CD4-positive, alpha-beta T cell treated with Interleukin-17A for 1 hour (primary cell): ENCODE measurements around the gene FREM3.

Experiments
- DNase-seq: peaks from one replicate; pipeline ENCODE4 v3.0.0-alpha.2; 2020

The FREM3 gene

DNA sequence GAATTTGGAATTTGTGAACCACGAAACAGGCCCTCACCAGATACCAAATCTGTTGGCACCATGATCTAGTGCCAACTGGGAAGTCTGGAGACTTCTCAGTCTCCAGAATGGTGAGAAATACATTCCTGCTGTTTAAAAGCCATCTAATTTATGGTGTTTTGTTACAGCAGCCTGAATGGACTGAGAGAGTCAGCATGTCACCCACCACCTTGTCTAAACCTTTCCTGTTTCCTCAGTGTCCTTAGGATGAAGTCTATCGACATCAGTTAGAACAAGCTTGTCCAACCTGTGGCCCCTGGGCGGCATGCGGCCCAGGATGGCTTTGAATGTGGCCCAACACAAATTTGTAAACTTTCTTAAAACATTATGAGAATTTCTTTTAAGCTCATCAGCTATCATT is 42.1 kb downstream of the FREM3 start:
- DNase-seq = no peak

DNA sequence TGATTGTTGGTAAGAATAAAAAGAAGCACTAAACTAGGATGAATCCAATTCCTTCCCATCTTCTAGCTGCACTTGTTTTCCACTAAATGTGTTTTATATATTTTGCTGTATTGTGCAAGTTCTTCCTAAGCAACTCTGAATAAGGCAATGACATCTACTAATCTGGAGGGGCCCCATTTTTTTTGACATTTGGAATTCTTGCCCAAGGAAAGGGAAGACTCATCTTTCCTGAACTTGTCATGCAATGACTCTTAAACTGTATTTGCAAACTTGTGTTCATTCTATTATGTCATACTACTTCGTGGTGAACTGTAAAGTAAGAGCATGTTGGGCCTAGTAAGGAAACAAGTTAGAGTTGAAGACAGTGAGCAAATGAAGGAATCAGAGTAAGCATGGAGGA is 45.9 kb downstream of the FREM3 start:
- DNase-seq = no peak

DNA sequence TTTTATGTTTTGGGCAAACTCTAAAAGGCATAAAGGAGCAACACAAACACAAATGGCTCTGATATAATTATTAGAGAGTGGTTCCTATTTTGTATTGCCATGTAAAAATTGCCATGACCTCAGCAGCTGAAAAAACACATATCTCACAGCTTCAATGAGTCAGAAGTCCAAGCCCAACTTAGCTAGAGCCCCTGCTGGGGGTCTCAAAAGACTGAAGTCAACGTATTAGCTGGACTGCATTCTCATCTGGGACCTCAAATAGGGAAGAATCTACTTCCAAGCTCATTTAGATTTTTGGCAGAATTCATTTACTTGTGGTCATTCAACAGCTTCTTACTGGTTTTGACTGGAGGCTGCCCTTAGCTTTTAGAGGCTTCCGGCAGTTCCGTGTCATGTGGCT is 47.4 kb downstream of the FREM3 start:
- no peak for DNase-seq

DNA sequence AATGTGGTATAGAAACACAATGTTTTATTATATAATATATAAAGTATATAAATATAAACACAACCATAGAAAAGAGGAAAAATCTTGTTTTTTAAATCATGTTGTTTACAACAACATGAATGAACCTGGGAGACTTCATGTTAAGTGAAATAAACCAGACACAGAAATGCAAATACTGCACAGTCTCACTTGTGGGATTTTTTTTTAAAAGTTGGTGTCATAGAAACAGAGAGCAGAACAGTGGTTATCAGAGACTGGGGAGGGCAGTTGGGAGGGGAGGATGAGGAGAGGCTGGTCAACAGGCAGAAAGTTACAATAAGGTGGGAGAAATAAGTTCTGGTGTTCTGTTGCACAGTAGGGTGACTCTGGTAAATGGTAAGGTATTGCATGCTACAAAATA is 57.1 kb downstream of the FREM3 start:
- no peak for DNase-seq

DNA sequence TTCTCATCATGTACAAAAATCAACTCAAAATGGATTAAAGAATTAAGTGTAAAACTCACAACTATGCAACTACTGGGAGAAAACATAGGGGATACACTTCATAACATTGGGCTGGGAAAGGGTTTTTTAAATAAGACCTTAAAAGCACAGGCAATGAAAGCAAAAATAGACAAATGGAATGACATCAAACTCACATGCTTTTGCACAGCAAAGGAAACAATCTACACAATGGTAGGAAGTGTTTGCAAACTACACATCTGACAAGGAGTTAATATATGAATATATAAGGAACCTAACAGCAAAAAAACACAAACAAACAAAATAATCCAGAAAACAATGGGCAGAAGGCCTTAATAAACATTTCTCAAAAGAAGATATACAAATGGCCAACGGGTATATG is 57.9 kb downstream of the FREM3 start:
- DNase-seq = no peak

DNA sequence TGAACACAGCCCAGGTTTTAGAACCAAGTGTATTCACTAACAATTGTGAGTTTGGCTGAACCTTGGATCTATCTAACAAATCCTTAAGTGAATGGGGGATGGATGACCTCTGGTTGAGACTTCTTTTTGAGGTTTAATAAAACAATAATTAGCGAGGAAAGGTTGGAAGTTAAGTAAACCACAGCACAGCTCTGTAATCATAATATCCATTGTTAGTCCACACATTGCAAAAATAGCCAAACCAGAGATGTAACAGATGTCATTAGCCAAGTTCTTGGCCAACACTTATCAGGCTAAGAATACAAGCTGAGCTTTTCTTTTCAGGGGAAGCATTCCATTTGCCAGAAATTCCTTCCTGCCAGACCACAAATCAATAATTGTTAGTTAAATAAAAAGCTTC is 59.1 kb downstream of the FREM3 start:
- no peak for DNase-seq

DNA sequence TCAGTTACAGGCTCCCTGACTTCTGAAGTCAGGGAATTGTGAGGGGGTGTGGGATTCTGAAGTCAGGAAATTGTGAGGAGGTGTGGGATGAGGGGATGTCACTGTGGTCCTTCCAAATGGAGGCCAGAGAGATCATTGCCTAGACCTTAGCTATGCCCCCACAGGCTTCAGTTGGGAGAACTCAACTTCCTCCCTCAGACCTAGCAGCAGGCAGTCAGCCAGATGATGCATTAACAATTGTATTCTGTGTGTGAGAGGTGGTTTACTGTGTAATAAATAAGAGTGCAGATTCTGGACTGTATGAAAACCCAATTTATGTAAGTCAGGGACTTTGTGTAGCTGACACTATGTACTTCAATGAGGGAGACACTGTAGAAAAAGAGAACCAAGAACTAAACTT is 65.7 kb downstream of the FREM3 start:
- DNase-seq = no peak

DNA sequence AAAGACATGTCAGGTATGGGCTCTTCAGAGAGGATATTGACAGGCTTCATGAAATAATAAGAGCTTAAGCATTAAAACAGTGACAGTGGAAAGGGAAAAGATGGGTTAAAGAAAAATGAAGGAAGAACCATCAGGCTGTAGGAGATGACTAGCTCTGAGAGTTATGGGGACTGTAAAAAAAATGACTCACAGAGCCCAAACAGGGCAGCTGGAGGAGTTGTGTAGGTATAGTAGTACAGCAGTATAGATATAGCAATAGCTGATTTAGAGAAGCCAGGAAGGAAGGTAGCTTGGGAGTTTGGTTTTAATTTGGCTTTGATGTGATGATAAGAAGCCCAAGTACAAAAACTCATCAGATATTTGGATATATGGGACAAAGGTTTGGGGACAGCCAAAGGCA is 66.6 kb downstream of the FREM3 start:
- DNase-seq = no peak

DNA sequence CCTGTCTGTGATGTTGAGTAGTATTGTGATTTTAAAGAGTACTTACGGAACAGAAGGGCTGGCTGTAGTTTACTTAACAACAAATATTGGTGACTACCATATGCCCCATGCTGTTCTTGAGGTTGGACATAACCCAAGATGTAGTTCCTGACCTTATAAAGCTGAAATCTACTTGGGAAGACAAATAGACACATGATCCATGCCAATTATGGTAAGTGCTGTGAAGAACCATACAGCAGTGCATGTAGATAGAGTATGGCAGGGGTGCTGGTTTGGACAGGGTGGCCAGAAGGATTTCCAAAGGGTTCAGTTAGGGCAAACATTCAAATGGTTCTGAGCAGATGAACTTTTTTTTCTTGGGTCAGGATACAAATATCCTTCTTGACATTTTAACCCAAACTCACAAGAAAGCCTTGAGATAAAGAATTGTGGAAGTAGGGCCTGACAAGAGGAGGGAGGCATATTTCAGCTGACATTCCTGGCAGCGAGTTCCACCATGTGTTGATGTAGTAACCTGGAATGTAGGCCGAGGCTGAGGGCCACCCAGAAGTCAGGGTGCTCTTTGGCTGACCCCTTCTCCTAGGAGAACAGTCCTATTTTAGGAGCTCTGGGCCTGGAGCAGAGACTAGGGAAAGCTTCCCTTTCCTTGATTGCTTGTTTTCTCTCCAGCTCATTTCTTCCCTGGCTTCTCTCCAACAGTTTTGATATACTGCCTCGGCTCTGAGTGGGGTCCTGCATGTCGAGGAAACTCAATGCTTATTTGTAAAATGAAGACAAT is 74.2 kb downstream of the FREM3 start:
- no peak for DNase-seq

DNA sequence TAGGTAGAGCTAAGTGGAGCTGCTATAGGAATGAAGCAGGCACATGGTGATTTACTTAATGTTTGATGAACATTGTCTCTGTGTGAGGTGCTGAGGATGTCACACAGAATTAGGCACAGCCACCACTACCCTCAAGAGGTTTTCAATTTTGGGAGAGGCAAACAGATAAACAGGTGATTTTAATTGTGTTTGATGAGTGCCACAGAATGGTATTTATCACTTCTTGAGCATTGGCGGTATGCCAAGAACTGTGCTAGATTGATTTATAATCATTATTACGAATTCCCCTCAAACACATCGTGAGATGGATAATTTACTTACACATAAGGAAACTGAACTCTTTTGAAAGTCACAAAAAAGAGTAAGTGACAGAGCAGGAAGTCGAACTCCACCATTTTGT is 74.8 kb downstream of the FREM3 start:
- DNase-seq = no peak

DNA sequence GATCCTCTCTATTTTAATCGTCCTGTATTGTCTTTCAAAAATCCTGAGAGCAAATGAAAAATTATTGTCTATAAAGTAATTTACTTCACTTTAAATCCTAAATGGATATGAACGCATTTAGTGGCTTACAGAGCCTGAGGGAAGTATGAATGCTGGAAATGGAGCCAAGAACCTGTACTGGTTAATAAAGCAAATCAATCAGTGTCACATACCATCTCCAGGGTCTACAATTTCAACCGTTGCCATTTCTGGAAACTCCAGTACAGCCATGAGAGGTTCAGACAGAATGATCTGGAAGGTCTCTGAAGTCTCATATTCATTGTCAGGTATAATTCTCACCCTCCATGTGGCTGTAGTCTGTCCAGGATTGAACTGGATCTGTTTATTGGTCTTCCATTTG is 76.6 kb downstream of the FREM3 start:
- no peak for DNase-seq

DNA sequence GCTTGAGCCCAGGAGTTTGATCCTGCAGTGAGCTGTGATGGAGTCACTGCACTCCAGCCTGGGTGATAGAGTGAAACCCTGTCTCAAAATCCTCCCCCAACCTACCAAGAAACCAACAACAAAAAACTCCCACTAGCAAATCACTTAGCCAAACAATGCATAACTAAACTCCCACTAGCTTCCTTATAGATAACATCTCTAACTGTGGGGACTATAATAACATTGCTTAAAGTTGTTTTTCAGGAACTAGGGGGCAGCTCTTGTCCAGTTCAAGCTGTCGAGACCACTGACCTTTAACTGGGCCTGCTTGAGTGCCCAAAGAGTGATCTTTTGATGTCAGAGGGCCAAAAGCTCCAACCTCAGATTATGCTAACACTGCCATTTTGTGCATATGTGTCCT is 81.7 kb downstream of the FREM3 start:
- DNase-seq = no peak

DNA sequence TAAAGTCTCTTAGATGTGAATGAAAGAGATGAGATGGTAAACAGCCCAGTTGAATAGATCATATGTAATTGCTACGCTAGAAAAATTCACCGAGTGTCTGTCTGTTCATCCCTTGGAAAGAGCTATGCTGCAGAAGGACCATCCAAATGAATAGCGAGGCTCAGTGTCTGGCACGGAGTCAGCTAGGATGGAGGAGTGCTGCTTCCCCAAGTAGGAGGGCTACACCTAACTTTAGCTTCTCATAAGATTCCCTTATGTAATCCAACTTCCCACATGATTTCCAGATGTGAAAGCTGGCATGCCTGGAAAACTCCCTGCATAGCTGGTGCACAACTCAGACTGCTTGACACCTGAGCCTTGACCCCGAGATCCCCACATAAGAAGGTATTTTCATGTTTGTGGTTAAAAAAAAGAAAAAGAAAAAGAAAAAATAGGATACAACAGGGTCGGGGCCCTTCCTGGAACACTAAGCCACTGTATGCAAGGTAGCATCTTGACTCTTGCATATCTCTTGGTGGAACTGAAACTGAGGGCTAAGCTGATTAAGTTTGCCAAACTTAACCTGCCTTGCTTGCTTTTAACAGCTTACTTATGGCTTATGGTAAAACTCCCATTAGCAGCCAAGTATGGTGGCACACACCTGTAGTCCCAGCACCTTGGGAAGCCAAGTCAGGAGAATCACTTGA is 82.3 kb downstream of the FREM3 start:
- no peak for DNase-seq

DNA sequence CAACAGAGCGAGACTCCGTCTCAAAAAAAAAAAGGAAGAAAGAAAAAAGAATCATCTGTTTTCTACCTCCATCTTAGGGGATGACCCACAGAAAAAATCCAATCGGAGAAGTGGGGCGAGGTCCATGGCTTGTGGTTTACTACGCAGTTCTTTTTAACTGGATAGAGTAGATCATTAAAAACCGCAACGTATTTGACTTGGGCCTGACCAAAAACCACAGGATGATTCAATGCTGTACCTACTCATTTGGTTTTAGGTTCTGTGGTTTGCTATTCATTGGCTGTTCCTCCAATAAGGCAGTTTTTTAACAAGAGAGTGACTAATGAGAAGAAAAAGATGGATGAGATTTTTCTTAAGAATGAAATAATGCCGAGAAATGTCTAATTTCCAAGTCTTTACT is 83.7 kb downstream of the FREM3 start:
- DNase-seq = peak; percentile 6

DNA sequence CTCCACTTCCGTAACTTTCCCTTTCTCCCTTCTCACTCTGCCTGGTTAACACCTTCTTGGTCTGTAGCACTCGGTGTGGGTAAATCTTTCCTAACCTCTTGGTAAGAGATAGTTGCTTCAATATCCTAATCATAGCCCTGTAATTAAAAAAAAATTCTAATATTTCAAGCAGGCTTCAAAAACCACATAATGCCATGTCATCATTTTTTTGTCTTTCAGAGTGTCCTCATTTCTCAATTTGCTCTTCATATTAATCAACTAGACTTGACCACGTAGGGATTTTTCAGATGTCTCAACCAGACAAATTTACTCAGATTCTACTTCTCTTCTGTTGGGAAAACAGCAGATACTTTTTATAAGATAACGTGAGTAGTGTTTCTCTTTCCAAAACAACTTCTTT is 91.0 kb downstream of the FREM3 start:
- no peak for DNase-seq

DNA sequence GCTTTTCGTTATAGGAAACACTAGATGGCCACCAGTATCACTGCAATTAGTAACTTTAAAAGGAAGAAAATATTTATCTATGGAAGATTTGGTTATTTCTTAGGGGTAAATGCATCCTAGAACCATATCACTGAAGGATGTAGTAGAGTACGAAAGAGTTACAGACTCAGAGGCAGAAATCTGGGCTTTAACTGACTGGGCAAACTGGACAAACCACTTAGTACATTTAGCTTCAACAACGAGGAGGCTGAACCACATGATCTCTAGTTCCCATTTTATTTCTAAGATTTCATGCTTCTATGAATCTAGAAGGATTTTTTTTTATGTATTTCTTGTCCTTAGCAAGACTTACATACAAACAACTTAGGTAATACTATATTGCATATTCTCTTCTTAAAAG is 94.0 kb downstream of the FREM3 start:
- no peak for DNase-seq

DNA sequence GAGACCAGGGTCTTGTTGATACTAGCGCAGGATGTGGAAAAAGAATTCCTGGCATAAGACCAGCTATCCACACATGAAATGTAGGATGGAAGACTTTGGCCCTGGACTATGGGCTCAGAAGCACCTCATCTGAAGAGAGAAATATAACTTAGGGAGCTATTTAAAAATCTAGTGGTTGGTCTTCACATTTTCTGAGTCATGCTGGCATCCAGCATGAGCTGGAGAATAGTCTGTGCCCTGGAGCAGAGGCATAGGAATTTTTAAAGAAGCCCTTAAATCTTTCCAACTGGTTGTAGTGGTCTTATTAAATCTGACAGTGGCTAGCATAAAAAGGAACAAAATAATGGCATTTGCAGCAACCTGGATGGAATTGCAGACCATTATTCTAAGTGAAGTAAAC is 100.6 kb downstream of the FREM3 start:
- DNase-seq = no peak

DNA sequence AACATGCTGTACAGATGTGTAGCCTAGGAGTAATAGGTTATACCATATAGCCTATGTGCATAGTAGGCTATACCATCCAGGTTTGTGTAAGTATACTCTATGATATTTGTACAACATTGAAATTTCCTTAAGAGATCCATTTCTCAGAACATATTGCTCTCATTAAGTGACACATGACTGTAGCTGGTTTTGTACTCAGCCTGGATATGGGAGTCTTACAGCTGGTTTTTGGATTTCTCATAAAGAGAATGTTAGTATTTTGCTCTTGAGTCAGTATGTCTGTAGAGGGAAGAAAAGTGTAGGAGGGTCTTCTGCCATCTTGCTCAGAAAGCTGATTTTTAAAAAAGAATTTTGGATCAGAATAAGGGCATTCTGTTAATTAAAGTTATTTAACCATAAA is 101.7 kb downstream of the FREM3 start:
- DNase-seq = no peak

DNA sequence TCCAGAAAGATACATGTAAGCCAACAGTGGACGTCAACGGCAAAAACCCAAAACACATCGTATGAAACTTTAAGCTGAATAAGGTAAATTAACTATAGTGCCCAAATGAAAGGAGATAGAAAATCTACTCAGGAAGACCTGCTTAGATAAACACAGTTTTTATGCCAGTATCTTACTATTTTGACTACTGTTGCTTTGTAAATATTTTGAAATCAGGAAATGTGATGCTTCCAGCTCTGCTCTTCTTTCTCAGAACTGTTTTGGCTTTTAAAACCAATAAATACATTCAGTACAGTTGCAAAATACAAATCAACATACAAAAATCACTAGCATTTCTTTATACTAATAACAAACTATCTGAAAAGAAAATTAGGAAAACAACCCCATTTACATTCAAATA is 103.2 kb downstream of the FREM3 start:
- DNase-seq = no peak

DNA sequence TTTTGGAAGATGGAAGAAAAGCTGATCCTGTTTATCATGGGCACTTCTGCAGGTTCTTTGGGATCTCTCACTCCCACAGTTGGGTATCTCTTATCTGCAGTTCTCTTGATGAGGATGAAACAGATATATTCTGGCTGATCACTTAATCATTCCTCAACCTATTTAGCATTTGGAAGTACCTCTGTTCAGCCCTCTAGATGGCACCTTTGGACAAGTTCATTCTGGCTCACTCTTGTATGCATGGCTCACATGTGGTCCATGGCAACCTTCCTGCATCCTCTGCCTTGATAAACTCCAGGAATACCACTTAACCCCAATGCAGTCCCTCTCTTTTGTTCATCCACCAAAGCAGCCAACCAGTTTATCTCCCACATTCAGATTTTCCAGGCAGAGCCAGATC is 112.8 kb downstream of the FREM3 start:
- no peak for DNase-seq

DNA sequence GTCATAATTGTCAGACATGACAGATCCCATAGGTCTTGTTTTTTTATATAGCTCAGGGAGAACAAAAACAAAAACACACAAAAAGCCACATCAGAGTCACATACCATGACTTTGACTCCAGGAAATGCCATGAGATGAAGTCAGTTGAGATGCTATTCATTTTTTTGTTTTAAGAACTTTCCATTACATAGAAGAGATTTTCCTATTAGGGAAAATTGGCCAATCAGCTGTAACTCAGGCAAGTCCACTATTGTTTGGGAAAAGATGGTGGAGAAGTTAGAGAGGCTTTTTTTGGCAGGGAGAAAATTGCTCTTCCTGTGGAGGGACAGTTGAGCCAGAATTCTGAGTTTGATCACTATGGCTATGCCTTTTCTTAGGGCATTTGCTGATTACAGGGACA is 114.4 kb downstream of the FREM3 start:
- DNase-seq = no peak

DNA sequence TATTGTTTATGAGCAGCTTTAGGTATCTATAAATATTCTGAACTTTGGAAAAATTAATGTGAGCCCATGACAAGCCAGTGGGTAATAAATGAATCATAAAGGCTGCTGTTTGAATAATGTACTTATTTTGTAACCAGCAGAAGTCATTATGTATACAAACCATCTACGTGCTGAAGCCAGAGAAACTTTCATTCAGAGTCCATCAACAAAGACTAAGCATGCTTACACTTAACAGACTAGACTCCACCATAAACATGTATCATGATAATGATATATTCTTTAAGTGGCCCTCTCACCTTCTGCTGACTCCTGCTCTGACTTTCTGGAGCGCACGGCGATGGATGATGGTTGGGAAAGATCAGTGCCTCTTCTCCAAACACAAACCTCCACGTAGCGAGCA is 114.9 kb downstream of the FREM3 start:
- no peak for DNase-seq

DNA sequence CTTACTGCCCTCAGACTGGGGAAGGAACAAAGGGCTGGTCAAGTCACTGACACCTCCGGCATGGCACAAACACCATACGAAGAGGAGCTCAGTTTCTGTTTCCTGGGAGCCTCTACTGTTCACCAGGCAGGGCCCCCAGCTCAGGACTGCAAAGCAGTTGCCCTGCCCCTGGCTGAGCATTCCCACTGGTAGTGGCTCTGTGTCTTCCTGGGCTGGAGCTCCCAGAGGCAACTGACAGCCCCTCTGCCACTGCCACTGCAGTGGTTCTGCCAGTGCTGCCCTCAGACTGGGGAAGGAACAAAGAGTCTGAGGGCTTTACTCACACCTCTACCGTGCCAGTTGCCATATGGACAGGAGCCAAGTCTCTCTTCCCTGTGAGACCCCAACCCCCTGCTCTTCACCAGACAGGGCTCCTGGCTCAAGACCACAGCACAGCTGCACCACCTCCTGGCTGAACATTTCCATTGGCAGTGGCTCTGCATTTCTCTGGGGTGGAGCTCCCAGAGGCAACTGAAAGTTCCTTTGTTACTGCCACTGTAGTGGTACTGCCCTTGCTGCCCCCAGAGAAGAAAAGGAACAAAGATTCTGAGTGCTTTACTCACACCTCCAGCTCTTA is 119.0 kb downstream of the FREM3 start:
- no peak for DNase-seq

DNA sequence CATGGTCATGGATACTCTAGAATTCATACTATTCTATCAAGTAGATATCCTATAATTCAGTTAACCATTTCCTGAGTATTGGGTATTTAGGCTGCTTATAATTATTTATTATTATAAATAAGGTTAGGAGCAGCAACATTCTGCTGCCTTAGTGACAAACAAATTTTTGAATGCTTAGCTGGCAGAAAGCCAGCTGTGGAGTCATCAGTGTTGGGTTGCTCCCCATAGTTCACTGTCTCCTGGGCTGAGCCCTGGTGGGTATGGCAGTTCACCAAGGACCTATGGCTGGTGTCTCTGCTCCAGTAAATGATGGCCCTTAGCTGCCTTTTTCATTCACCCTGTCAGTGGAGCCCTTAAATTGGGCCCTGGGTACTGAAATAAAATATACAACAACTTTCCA is 125.1 kb downstream of the FREM3 start:
- DNase-seq = no peak

DNA sequence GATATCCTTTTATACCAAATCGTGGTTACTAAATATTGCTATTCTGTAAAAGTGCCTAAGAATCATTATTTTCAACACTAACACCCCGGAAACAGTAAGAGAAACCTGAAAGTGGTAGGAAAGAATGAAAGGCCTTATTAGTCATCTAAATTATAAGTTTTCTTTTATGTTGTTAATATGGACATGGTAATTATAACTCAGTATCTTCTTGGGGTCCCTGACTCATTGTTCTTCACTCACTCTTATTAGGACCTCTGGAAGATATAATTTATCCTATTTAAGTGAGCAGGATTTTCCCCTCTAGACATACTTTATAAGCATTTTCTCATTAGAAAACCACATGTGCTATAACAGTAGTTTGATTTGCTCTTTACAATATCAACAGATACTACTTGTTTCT is 136.0 kb downstream of the FREM3 start:
- no peak for DNase-seq
